Dedifferentiated amniotic fluid mesenchymal stem cell (primary cell): ENCODE data around the gene ATP5ME.
"Not testable (repeated sequence)": the region's sequence is repeated elsewhere in the genome, so short reads cannot be mapped to it uniquely, and the experiment has no call there.

Experiments used
- DNase-seq: peaks from one replicate; pipeline ENCODE4 v3.0.0-alpha.2; 2016; ENCODE audit errors: extremely low spot score

The ATP5ME gene, protein sequence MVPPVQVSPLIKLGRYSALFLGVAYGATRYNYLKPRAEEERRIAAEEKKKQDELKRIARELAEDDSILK

DNA sequence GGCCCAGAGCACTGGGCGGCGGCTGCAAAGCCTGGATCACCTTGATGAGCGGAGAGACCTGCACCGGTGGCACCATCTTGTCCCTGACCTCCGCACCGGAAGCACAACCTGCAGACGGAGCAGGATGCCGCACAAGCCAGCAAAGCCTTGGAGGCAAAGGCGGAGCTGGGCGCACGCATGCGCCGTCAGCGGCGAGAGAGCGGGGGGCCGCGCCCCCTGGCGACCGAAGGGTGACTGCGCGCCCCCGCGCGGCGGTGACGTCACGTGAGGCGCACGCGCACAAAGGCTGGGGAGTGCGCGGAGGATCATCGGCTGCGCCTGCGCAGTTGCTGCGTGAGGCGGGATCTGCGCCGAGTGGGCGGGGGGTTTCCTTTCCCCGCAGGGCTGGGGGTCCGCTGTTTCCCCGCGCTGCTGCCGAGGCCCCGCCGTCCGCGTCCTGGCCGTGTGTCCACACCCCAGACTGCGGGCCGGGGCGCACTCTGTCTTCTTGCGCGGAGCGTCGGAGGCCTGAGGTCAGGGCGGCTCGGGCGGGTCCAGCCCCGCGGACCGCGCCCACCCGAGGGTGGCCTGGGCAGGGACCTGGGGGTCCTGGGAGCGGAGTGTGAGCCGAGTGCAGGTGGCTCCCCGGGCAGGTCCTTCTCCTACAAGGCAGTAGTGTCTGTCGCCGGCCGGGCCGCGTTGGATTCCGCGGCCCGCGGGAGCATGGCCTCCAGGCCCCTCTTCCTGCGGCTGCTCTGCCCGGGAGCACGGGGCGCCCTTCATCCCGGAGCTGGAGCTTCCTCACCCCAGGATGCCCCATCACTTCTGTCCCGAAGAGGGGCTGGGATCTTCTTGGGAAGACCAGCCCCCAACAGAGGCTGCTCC is at the start of gene ATP5ME, which contains the start of gene MYL5:
Gene ATP5ME, minus strand, starts transcription at position 105 of the 864 bp plus-strand sequence. Its CDS starts 29 bp downstream, at position 76.
Gene MYL5, plus strand, starts transcription at position 371 of the 864 bp plus-strand sequence. CDS start 3,485 bp downstream, outside the sequence.
- DNase-seq: peak; percentile 90

DNA sequence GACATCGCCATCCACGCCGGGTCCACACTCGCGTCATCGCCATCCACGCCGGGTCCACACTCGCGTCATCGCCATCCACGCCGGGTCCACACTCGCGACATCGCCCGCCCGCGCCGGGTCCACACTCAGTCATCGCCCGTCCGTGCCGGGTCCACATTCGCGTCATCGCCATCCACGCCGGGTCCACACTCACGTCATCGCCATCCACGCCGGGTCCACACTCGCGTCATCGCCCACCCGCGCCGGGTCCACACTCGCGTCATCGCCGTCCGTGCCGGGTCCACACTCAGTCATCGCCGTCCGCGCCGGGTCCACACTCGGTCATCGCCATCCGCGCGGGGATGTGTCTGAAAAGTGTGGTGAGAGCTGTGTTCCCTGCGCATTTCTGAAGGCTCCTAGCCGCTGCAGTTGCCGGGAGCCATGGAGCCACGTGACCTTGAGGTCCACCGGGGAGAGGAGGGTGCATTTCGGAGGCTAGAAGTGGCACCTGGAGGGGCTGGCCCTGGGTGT is 48.8 kb upstream of the ATP5ME start:
- no peak for DNase-seq

DNA sequence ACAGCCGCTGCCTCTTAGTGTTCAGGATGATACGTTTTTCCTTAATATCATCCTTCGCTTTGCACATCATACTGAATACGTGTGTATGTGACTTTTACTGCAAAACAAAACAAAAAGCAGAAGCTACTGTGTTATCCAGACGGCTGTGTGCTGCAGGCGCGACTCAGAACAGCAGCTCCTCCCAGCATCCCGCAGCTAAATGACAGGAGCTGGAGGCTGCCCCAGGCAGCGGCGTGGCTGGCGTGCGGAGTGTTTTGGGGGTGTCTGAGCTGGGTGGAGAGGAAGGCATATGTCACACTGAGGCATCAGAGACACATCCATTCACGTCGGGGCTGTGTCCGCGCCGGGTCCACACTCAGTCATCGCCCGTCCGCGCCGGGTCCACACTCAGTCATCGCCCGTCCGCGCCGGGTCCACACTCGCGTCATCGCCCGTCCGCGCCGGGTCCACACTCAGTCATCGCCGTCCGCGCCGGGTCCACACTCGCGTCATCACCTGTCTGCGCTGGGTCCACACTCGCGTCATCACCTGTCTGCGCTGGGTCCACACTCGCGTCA is 48.2 kb upstream of the ATP5ME start:
- DNase-seq: no peak

DNA sequence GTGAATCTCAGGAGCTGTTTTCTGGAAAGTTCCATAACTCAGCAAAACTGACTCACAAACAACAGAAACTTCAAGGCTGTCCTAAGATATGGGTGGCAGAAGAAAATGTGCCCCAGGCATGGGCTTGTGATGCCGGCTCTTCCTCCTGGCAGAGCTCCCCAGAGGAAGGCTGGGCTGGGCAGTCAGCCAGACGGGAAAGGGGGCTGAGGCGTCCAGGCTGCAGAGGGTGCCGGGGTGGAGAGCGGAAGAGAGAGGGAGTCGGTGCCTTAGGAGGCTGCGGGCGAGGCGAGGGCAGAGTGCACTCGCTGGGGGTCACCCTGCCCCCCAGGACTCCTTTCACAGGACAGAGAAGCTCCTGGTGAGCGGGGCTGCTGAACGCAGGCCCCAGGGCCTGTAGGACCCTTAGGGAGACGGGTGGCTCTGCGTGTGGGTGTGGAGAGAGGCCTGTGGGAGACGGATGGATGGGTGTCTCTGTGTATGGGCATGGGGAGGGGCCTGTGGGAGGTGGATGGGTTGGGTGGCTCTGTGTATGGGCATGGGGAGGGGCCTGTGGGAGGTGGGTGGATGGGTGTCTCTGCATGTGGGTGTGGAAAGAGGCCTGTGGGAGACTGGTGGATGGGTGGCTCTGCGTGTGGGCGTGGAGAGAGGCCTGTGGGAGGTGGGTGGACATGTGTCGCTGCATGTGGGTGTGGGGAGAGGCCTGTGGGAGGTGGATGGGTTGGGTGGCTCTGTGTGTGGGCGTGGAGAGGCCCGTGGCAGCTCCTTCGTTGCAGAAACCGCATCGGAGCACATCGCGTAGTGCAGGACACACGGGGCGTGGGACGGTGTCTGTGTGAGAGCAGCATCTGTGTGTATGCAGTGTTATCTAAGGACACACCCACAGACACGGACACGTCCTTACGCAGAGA is 47.4 kb upstream of the ATP5ME start:
- DNase-seq: no peak

DNA sequence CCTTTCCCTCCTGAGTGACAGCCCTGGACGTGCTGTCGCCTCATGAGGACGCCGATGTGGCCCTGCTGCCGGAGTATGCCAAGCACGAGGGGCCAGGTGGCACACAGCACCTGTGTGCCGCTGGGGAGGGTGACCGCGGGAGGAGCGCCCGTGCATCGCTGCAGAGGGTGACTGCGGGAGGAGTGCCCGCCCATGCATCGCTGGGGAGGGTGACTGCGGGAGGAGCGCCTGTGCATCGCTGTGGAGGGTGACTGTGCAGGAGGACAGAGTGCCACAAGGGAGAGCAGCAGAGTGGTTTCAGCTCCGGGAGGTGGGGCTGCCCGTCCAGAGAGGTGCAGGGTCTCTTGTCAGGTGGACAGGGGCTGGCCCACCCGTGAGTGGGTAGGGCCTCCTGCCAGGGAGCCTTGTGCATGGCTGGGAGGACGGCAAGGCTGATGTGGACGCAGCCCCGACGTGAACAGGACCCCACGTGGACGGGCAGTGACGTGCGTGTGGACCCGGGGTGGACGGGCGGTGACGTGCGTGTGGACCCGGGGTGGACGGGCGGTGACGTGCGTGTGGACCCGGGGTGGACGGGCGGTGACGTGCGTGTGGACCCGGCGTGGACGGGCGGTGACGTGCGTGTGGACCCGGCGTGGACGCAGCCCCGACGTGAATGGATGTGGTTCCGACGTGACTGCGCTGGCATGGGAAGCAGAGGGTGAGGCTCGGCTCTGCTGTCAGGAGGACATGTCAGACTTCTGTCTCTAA is 46.2 kb upstream of the ATP5ME start:
- no peak for DNase-seq

DNA sequence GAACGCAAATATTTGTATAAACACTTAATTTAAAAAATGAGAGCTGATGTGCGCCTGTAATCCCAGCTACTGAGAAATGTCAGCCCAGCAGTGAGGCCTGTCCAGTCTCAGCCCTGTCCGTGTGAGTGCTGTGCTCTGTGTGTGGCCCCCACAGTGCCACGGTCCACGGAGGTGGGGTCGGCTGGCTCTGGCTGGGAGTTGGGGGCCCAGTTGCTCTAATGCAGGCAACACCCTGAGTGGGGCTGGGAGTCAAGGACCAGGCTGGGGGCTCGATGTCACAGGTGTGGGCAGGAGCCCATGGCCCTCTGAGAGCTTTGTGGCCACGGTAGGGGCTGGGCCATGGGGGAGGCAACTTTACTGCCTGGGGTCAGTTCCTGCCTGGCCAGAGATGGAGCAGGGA is 44.4 kb upstream of the ATP5ME start:
- no peak for DNase-seq

DNA sequence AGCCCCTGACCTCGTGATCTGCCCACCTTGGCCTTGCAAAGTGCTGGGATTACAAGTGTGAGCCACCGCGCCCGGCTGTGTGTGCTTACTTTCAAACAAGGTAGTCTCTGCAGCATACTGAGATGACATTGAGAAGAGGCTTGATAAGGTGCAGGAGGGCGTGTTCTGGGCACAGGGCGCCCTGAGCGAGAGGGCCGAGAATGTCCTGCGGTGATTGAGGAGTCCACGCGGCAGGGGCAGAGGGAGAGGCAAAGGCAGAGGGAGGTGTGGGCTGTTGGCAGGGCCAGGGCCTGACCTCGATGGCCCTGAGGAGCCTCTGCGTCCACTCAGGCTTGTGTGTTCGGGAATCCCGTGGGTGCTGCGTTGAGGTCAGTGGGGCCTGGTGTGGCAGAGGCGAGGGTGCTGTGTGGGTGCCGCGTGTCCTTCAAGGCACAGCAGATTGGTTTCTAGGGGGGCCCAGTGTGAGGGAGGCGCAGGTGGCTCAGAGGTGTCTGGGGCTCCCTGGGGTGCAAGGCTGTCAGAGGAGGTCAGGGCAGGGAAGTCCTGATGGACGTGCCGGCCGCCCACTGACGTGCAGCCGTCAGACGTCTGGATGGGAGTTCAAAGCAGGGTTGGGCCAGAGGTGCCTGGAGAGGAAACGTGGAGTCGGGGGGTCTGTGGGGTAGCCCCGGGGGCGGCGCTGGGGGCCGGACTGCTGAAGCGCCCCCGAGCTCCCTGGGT is 43.7 kb upstream of the ATP5ME start:
- DNase-seq: no peak

DNA sequence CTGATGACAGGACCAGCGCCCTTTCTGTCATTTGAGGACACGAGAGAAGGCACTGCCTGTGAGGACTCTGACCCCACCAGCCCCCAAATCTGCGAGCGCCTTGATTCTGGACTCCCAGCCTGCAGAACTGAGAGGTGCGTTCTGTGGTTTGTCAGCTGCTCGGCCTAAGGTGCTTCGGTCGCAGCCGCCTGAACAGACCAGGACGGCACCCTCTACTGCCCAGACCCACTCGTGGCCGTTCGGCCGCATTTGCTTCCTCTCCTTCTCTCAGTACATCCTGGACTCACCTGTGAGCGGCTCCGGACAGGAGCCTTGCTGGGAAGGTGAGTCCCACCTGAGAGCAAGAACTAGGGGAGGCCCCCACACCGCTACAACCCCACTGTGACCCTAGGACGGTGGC is 40.0 kb upstream of the ATP5ME start:
- DNase-seq: no peak

DNA sequence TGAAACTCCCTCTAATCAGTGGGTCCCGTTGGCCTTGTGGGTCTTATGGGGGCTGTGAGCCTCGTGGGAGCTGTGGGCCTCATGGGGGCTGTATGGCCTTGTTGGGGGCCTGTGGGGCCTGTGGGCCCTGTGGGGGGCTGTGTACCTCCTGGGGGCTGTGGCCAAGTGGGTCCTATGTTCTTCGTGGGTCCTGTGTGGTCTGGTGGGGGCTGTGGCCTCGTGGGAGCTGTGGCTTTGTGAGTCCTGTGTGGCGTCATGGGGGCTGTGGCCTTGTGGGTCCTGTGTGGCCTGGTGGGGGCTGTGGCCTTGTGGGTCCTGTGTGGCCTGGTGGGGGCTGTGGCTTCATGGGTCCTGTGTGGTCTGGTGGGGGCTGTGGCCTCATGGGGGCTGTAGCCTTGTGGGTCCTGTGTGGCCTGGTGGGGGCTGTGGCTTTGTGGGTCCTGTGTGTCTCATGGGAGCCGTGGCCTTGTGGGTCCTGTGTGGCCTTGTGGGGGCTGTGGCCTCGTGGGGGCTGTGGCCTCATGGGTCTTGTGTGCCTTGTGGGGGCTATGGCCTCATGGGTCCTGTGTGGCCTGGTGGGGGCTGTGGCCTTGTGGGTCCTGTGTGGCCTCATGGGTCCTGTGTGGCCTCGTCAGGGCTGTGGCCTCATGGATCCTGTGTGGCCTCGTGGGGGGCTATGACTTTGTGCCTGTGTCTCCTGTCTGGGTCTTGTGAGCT is 39.0 kb upstream of the ATP5ME start:
- no peak for DNase-seq

DNA sequence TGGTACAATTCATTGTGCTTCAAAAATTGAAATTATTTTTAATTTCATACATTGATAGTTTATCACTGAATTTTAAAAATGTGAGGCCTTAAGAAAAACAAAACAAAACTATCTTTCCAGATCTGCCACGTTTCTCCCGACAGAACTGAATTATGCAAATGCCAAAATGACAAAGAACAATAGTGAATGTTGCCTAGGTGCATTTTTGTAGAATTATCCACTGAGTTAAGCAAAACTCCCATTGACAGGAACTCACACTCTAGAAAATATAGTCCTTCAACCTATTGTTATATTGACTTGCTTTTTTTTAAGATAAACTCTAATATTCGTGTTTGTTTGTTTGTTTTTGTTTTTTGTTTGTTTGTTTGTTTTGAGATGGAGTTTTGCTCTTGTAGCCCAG is 38.0 kb upstream of the ATP5ME start:
- DNase-seq: no peak

DNA sequence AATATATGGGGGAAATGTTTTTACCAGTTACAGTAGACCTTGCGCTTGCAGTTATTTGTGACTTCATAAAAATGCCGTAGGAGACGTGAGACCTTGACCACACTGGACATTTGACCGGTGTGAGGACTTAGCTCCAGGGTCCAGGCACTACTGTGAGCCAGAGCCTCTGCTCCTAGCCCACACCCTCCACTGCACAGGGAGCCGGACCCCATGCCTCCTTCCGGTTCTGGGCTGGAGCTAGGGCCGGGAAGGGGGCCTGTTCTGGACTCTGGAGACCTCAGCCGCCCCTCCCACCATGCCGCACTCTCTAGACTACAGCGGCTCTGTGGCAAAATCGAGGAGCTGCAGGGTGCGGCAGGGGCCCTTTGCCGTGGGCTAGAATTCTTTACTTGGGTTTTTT is 36.8 kb upstream of the ATP5ME start:
- DNase-seq: no peak

DNA sequence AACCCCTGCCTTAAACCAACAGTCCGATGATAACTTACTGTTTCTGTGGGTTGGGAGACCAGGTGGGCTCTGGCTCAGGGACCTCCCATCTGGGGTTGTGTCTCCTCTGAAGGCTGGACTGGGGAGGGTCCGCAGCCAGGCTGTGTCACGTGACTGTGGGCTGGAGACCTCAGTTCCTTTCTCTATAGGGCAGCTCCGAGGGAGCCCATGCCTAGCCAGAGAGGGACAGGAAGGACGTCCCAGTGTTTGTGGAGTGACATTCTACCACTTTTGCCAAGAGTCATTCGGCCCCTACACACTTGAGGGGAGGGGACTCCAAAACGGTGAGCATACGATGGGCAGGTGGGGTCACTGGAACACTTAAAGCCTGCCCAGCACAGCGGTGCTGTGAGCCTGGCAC is 36.0 kb upstream of the ATP5ME start:
- no peak for DNase-seq

DNA sequence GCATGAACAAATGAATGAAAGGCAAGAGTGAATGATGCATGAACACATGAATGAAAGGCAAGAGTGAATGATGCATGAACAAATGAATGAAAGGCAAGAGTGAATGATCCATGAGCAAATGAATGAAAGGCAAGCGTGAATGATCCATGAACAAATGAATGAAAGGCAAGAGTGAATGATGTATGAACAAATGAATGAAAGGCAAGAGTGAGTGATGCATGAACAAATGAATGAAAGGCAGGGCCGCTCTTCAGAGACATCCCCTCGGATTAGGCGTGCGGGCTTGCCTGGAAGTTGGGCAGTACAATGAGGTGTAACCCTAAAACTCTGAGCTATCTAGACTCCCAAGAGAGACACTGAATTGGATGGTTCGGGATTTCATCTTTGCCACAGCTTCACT is 35.3 kb upstream of the ATP5ME start:
- no peak for DNase-seq

DNA sequence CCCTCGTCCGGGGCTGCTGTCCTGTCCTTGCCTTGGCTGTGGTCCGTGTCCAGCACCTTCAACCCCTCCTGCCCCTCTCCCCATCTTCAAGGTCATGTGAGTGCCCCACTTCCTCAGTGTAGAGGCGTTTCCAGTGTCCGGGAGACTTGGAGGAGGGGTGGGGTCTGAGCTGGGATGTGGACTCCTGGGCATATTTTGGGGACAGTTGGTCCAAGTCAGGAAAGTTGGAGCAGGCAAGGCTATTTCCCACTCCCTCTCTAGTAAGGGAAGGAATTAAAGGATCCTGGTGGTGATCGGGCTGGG is 34.5 kb upstream of the ATP5ME start:
- no peak for DNase-seq

DNA sequence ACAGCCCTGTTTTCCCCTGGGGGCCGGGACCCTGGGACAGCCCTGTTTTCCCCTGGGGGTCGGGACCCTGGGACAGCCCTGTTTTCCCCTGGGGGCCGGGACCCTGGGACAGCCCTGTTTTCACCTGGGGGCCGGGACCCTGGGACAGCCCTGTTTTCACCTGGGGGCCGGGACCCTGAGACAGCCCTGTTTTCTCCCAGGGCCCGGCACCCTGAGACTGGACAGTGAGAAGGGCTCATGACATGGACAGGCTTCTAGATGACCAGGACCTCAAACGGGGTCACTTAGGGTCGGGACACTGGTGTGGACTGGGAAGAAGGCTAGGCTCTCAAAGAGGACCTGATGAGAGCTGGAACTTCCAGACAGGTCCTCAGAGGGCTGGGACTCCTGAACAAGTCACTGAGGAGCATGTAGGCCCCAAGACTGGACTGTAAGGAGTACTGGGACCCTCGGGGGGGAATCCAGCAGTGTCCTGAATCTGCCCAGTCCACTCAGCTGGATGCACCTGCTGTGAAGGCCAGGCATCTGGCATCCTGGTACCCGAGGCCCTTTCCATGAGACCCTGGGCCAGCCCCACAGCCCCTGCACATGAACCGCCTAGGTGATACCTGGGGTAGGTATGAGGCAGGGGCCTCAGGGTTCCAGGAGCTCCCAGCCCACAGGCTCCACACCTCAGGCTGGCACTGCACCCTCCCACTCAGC is 34.0 kb upstream of the ATP5ME start:
- DNase-seq: no peak

DNA sequence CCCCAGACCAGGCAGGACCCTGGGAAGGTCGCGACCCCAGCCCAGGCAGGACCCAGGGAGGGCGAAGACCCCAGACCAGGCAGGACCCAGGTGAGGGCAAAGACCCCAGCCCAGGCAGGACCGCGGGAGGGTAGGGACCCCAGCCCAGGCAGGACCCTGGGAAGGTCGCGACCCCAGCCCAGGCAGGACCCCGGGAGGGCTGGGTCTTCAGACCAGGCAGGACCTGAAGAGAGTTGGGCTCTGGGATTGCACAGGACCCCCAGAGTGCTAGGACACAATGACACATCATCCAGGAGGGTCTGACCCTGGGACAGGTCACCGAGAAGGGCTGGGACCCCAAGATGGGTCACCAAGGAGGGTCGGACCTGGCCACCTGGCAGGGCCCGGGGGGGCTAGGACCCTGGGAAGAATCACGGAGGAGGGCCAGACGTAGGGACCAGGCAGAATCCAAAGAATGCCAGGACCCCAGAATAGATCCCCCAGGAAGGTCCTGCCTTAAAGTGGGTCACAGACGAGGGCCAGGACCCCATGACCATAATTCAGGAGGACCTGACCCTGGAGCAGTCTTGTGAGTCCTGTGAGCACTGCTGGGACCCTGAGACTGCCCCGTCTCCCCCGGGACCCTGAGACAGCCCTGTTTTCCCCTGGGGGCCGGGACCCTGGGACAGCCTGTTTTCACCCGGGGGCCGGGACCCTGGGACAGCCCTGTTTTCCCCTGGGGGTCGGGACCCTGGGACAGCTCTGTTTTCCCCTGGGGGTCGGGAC is 32.9 kb upstream of the ATP5ME start:
- no peak for DNase-seq

DNA sequence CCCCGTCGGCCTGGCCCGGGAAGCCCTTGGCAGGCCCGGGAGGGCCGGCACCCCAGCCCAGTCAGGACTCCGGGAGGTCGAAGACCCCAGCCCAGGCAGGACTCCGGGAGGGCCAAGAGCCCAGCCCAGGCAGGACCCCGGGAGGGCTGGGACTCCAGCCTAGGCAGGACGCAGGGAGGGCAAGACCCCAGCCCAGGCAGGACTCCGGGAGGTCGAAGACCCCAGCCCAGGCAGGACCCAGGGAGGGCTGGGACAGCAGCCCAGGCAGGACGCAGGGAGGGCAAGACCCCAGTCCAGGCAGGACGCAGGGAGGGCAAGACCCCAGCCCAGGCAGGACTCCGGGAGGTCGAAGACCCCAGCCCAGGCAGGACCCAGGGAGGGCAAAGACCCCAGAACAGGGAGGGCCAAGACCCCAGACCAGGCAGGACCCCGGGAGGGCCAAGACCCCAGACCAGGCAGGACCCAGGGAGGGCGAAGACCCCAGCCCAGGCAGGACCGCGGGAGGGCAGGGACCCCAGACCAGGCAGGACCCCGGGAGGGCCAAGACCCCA is 32.1 kb upstream of the ATP5ME start:
- DNase-seq: not testable (repeated sequence)
